ENCODE data around the gene CYGB.

Gene CYGB

GRCh38 chr17:76500747-76501017 is 36.8 kb downstream of the CYGB start:
- DNase-seq (ENCODE audit: low read depth): no peak

GRCh38 chr17:76500074-76500746 is 37.3 kb downstream of the CYGB start:
- DNase-seq (ENCODE audit: low read depth): no peak

- no peak for DNase-seq (ENCODE audit: low read depth)
Observed at GRCh38 chr17:76499267-76499667, 38.2 kb downstream of the CYGB start.

- no peak for DNase-seq (ENCODE audit: low read depth)
Observed at GRCh38 chr17:76498876-76499251, 38.6 kb downstream of the CYGB start.

- no peak for DNase-seq (ENCODE audit: low read depth)
Observed at GRCh38 chr17:76497979-76498875, 39.3 kb downstream of the CYGB start.

GRCh38 chr17:76497699-76497978 is 39.9 kb downstream of the CYGB start:
- no peak for DNase-seq (ENCODE audit: low read depth)

- DNase-seq (ENCODE audit: low read depth): no peak
Observed at GRCh38 chr17:76496464-76496863, 41.0 kb downstream of the CYGB start.

- DNase-seq (ENCODE audit: low read depth): no peak
Observed at GRCh38 chr17:76495663-76496400, 41.7 kb downstream of the CYGB start.

- no peak for DNase-seq (ENCODE audit: low read depth)
Observed at GRCh38 chr17:76493505-76494167, 43.9 kb downstream of the CYGB start.

- DNase-seq (ENCODE audit: low read depth): no peak
Observed at GRCh38 chr17:76492989-76493501, 44.5 kb downstream of the CYGB start.

GRCh38 chr17:76492123-76492988 is 45.2 kb downstream of the CYGB start:
- no peak for DNase-seq (ENCODE audit: low read depth)

- DNase-seq (ENCODE audit: low read depth): no peak
Observed at GRCh38 chr17:76491271-76492122, 46.0 kb downstream of the CYGB start.

- no peak for DNase-seq (ENCODE audit: low read depth)
Observed at GRCh38 chr17:76490112-76490710, 47.3 kb downstream of the CYGB start.

GRCh38 chr17:76487451-76488192 is 49.9 kb downstream of the CYGB start:
- no peak for DNase-seq (ENCODE audit: low read depth)

- DNase-seq (ENCODE audit: low read depth): no peak
Observed at GRCh38 chr17:76485569-76485968, 51.9 kb downstream of the CYGB start.

GRCh38 chr17:76484228-76484725 is 53.2 kb downstream of the CYGB start:
- no peak for DNase-seq (ENCODE audit: low read depth)

- DNase-seq (ENCODE audit: low read depth): no peak
Observed at GRCh38 chr17:76481071-76481655, 56.3 kb downstream of the CYGB start.

GRCh38 chr17:76480632-76481031 is 56.9 kb downstream of the CYGB start:
- DNase-seq (ENCODE audit: low read depth): no peak
